NB4 (cell line): ENCODE data around the gene SEPTIN10.

ENCODE experiments used
- DNase-seq: peaks from one replicate; pipeline ENCODE4 v3.0.0; 2010; ENCODE audit warnings: low read depth
- H3K4me3 ChIP-seq: one replicate; pipeline ENCODE4 v1.5.1; 2011; ENCODE audit warnings: mild to moderate bottlenecking, low read depth, low read length, moderate library complexity
- CTCF ChIP-seq: IDR thresholded peaks from one replicate; pipeline ENCODE4 v1.5.1; 2012; ENCODE audit warnings: low read depth, low read length
- MAX ChIP-seq: IDR thresholded peaks from 2 replicates; pipeline ENCODE4 v1.6.1; 2011; ENCODE audit warnings: low read depth, low read length
- MYC ChIP-seq: IDR thresholded peaks from 2 replicates; pipeline ENCODE4 v1.6.1; 2011; ENCODE audit warnings: low read depth, low read length
- POLR2A ChIP-seq: IDR thresholded peaks from 2 replicates; pipeline ENCODE4 v1.6.1; 2011; ENCODE audit warnings: mild to moderate bottlenecking; ENCODE audit not compliant: insufficient read length; ENCODE audit errors: extremely low read depth

The SEPTIN10 gene

GRCh38 chr2:109525836-109526235, 87.9 kb downstream of the SEPTIN10 start:
- no peak for DNase-seq
- TF ChIP-seq CTCF (no peak), MAX (no peak)
- no peak overlapping the region for H3K4me3 ChIP-seq

GRCh38 chr2:109523536-109524361, 90.0 kb downstream of the SEPTIN10 start:
- TF ChIP-seq POLR2A, result no peak
- TF ChIP-seq MAX, result no peak
- no peak for TF ChIP-seq MYC
- TF ChIP-seq CTCF, result no peak
- DNase-seq, result no peak
- no peak overlapping the region for H3K4me3 ChIP-seq

GRCh38 chr2:109523121-109523520, 90.6 kb downstream of the SEPTIN10 start:
- DNase-seq, result no peak
- H3K4me3 ChIP-seq, result no peak overlapping the region
- no peak for TF ChIP-seq MAX
- no peak for TF ChIP-seq POLR2A
- no peak for TF ChIP-seq MYC
- no peak for TF ChIP-seq CTCF

GRCh38 chr2:109522063-109522374, 91.7 kb downstream of the SEPTIN10 start:
- H3K4me3 ChIP-seq, result no peak overlapping the region
- no peak for TF ChIP-seq MYC
- TF ChIP-seq POLR2A, result no peak
- TF ChIP-seq CTCF, result no peak
- TF ChIP-seq MAX, result no peak
- DNase-seq, result no peak

- TF ChIP-seq POLR2A (no peak), CTCF (no peak), MYC (no peak), MAX (no peak)
- no peak for DNase-seq
- H3K4me3 ChIP-seq, result no peak overlapping the region
Observed at GRCh38 chr2:109521233-109522062, 92.3 kb downstream of the SEPTIN10 start.
